ENCODE data around the gene LHX2. TPM values are rescaled to one million over a fixed set of nuclear protein-coding genes. Genes with fewer than 3 reads are reported as not detected.

The LHX2 gene
- total RNA-seq, 1 donor from 2014 or later: not detected

GRCh38 chr9:124020520-124021384 is 9.2 kb downstream of the LHX2 start:
- H3K36me3 Mint-ChIP-seq (ENCODE audit: low read depth): peaks cover 6% of the 10 kb centered on the region
- peaks cover 9% of the 10 kb centered on the region for H3K4me1 Mint-ChIP-seq
- peaks cover 76% of the 10 kb centered on the region for H3K27me3 Mint-ChIP-seq
- intact Hi-C loops (cut with micrococcal nuclease): no loop called here
- H3K9me3 Mint-ChIP-seq: peaks cover 4% of the 10 kb centered on the region
- H3K4me3 Mint-ChIP-seq: no peak overlapping the region
- DNase-seq: no peak
- no peak overlapping the region for H3K27ac Mint-ChIP-seq

- Mint-ChIP-seq H3K4me3 (no peak overlapping the region), H3K27me3 (peaks cover 78% of the 10 kb centered on the region), H3K27ac (no peak overlapping the region), H3K4me1 (peaks cover 9% of the 10 kb centered on the region), H3K36me3 (ENCODE audit: low read depth) (peaks cover 4% of the 10 kb centered on the region), H3K9me3 (peaks cover 4% of the 10 kb centered on the region)
- intact Hi-C loops (cut with micrococcal nuclease): no loop called here
- no peak for DNase-seq
These were observed 9.8 kb downstream of the LHX2 start for GRCh38 chr9:124021385-124021769.

GRCh38 chr9:124022201-124023121 is 10.9 kb downstream of the LHX2 start:
- Mint-ChIP-seq H3K36me3 (ENCODE audit: low read depth) (no peaks in the 10 kb centered on the region), H3K9me3 (no peaks in the 10 kb centered on the region), H3K27ac (no peak overlapping the region), H3K27me3 (peaks cover 76% of the 10 kb centered on the region), H3K4me3 (no peak overlapping the region), H3K4me1 (peaks cover 6% of the 10 kb centered on the region)
- no peak for DNase-seq
- intact Hi-C loops (cut with micrococcal nuclease): no loop called here

- Mint-ChIP-seq H3K27me3 (peaks cover 74% of the 10 kb centered on the region), H3K4me3 (no peak overlapping the region), H3K9me3 (no peaks in the 10 kb centered on the region), H3K4me1 (peaks cover 2% of the 10 kb centered on the region), H3K27ac (no peak overlapping the region), H3K36me3 (ENCODE audit: low read depth) (no peaks in the 10 kb centered on the region)
- intact Hi-C loops (cut with micrococcal nuclease): no loop called here
- no peak for DNase-seq
These were observed 12.5 kb downstream of the LHX2 start for GRCh38 chr9:124024107-124024506.

- H3K4me1 Mint-ChIP-seq: no peaks in the 10 kb centered on the region
- no peak overlapping the region for H3K27ac Mint-ChIP-seq
- peaks cover 56% of the 10 kb centered on the region for H3K27me3 Mint-ChIP-seq
- no peaks in the 10 kb centered on the region for H3K9me3 Mint-ChIP-seq
- H3K4me3 Mint-ChIP-seq: no peak overlapping the region
- no peak for DNase-seq
- no peaks in the 10 kb centered on the region for H3K36me3 Mint-ChIP-seq (ENCODE audit: low read depth)
- intact Hi-C loops (cut with micrococcal nuclease): no loop called here
These were observed 18.0 kb downstream of the LHX2 start for GRCh38 chr9:124029617-124030016.

- intact Hi-C loops (cut with micrococcal nuclease): no loop called here
- H3K4me3 Mint-ChIP-seq: no peak overlapping the region
- no peaks in the 10 kb centered on the region for H3K36me3 Mint-ChIP-seq (ENCODE audit: low read depth)
- DNase-seq: no peak
- H3K27ac Mint-ChIP-seq: no peak overlapping the region
- no peaks in the 10 kb centered on the region for H3K4me1 Mint-ChIP-seq
- peaks cover 56% of the 10 kb centered on the region for H3K27me3 Mint-ChIP-seq
- H3K9me3 Mint-ChIP-seq: no peaks in the 10 kb centered on the region
These were observed 19.4 kb downstream of the LHX2 start for GRCh38 chr9:124030969-124031451.

GRCh38 chr9:124032247-124032646 is 20.7 kb downstream of the LHX2 start:
- no peak for DNase-seq
- no peak overlapping the region for H3K4me3 Mint-ChIP-seq
- no peaks in the 10 kb centered on the region for H3K9me3 Mint-ChIP-seq
- peaks cover 48% of the 10 kb centered on the region for H3K27me3 Mint-ChIP-seq
- no peaks in the 10 kb centered on the region for H3K36me3 Mint-ChIP-seq (ENCODE audit: low read depth)
- no peak overlapping the region for H3K27ac Mint-ChIP-seq
- intact Hi-C loops (cut with micrococcal nuclease): no loop called here
- H3K4me1 Mint-ChIP-seq: no peaks in the 10 kb centered on the region

- Mint-ChIP-seq H3K4me1 (no peaks in the 10 kb centered on the region), H3K27me3 (peaks cover 47% of the 10 kb centered on the region), H3K27ac (no peak overlapping the region), H3K4me3 (no peak overlapping the region), H3K9me3 (no peaks in the 10 kb centered on the region), H3K36me3 (ENCODE audit: low read depth) (no peaks in the 10 kb centered on the region)
- DNase-seq: no peak
- intact Hi-C loops (cut with micrococcal nuclease): no loop called here
These were observed 21.8 kb downstream of the LHX2 start for GRCh38 chr9:124033348-124033747.

DNA sequence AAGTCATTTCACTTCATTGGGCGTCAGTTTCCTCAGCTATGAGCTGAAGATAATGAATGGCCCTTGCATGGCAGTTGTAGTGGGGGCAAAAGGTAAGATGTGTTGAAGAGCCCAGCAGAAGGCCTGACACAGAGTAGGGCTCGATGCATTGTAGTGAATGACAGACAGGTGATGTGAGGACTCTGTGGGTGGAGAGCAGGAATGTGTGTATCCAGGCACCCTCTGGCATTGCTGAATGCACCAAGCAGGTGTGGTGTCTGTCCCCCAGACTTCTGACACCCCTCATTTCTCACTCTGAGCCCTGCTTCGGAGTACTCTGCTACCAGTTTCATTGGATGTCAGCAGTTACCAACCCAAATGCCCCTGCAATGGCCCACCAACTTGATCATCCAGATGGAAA is 22.4 kb downstream of the LHX2 start:
- intact Hi-C loops (cut with micrococcal nuclease): no loop called here
- Mint-ChIP-seq H3K27me3 (peaks cover 49% of the 10 kb centered on the region), H3K27ac (no peak overlapping the region), H3K4me3 (no peak overlapping the region), H3K36me3 (ENCODE audit: low read depth) (no peaks in the 10 kb centered on the region), H3K9me3 (no peaks in the 10 kb centered on the region), H3K4me1 (no peaks in the 10 kb centered on the region)
- DNase-seq: no peak

DNA sequence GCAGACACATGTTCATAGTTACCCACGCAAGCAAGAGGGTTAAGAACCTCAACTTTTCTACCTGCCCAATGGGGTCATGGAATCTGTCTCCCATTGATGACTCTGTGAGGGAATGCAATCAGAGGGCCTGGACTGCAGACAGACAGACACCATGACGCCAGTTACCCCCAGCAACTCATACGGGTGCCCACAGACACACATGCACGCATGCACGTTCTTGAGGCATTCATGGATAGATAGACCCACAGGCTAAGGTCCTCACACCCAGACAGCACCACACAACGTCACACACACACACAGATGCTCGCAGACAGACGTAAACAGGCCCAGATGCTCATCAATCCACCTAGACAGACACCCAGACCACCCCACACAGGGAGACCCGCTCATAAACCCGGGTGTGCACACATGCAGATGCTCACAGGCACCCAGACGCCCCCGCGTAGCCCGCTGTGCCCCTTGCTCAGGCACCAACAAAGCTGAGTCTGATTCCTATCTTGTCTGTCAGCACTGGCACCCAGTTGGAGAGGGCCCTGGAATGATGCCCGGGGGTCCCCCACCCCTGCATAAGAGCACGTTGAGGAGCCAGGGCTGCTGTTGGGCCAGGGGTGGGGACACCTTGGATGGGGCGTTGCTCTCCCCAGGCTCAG is 23.6 kb downstream of the LHX2 start:
- DNase-seq: no peak
- intact Hi-C loops (cut with micrococcal nuclease): no loop called here
- H3K27me3 Mint-ChIP-seq: peaks cover 55% of the 10 kb centered on the region
- H3K4me1 Mint-ChIP-seq: peaks cover 2% of the 10 kb centered on the region
- H3K9me3 Mint-ChIP-seq: no peaks in the 10 kb centered on the region
- no peak overlapping the region for H3K4me3 Mint-ChIP-seq
- no peaks in the 10 kb centered on the region for H3K36me3 Mint-ChIP-seq (ENCODE audit: low read depth)
- no peak overlapping the region for H3K27ac Mint-ChIP-seq

- Mint-ChIP-seq H3K4me1 (peaks cover 6% of the 10 kb centered on the region), H3K4me3 (no peak overlapping the region), H3K9me3 (no peaks in the 10 kb centered on the region), H3K36me3 (ENCODE audit: low read depth) (no peaks in the 10 kb centered on the region), H3K27me3 (peaks cover 54% of the 10 kb centered on the region), H3K27ac (no peak overlapping the region)
- intact Hi-C loops (cut with micrococcal nuclease): no loop called here
- DNase-seq: no peak
These were observed 25.0 kb downstream of the LHX2 start for GRCh38 chr9:124036578-124036977.

DNA sequence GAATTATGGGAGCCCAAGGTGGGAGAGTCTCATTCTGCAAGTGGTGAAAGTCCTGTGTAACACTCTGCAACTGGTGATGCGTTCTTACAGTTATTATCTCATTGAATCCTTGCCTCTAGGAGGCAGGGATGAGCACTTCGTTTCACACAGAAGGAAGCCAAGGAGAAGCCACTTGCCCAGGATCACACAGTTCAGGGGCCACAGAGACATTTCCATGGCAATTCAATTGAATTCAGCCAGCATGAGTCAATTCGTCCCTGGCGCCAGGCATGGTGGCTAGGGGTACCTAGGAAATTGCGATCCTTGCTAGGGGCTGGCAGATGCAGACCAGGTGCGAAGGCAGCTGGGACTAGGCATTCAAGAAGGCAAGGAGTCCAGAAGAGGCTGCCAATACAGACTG is 26.2 kb downstream of the LHX2 start:
- DNase-seq: no peak
- Mint-ChIP-seq H3K9me3 (no peaks in the 10 kb centered on the region), H3K27me3 (peaks cover 50% of the 10 kb centered on the region), H3K4me1 (peaks cover 6% of the 10 kb centered on the region), H3K27ac (no peak overlapping the region), H3K4me3 (no peak overlapping the region), H3K36me3 (ENCODE audit: low read depth) (no peaks in the 10 kb centered on the region)
- intact Hi-C loops (cut with micrococcal nuclease): no loop called here

GRCh38 chr9:124038239-124038638 is 26.7 kb downstream of the LHX2 start:
- DNase-seq: no peak
- intact Hi-C loops (cut with micrococcal nuclease): no loop called here
- Mint-ChIP-seq H3K27ac (no peak overlapping the region), H3K9me3 (no peaks in the 10 kb centered on the region), H3K27me3 (peaks cover 48% of the 10 kb centered on the region), H3K36me3 (ENCODE audit: low read depth) (no peaks in the 10 kb centered on the region), H3K4me1 (peaks cover 6% of the 10 kb centered on the region), H3K4me3 (no peak overlapping the region)

Measured in activated CD4-positive, alpha-beta T cell treated with anti-CD3 and anti-CD28 coated beads, Interleukin-2, amount 10 ng/mL, durations not matched to agents 24 days and 14 days (primary cell).